Activated naive CD8-positive, alpha-beta T cell (primary cell): Measurements from ENCODE around the gene BMP7.

ENCODE experiments used
- H3K27ac Mint-ChIP-seq: one replicate; pipeline ENCODE4 v1.8.0; 2021; ENCODE audit warnings: mixed read lengths
- H3K27me3 Mint-ChIP-seq: one replicate; pipeline ENCODE4 v1.8.0; 2021; ENCODE audit warnings: mixed read lengths
- H3K36me3 Mint-ChIP-seq: one replicate; pipeline ENCODE4 v1.8.0; 2021; ENCODE audit warnings: mixed read lengths
- H3K4me1 Mint-ChIP-seq: one replicate; pipeline ENCODE4 v1.8.0; 2021; ENCODE audit warnings: low read depth, mixed read lengths
- H3K4me3 Mint-ChIP-seq: one replicate; pipeline ENCODE4 v1.8.0; 2021; ENCODE audit warnings: mild to moderate bottlenecking, mixed read lengths
- H3K9me3 Mint-ChIP-seq: one replicate; pipeline ENCODE4 v1.8.0; 2021; ENCODE audit warnings: low read depth, mixed read lengths

The BMP7 gene

DNA sequence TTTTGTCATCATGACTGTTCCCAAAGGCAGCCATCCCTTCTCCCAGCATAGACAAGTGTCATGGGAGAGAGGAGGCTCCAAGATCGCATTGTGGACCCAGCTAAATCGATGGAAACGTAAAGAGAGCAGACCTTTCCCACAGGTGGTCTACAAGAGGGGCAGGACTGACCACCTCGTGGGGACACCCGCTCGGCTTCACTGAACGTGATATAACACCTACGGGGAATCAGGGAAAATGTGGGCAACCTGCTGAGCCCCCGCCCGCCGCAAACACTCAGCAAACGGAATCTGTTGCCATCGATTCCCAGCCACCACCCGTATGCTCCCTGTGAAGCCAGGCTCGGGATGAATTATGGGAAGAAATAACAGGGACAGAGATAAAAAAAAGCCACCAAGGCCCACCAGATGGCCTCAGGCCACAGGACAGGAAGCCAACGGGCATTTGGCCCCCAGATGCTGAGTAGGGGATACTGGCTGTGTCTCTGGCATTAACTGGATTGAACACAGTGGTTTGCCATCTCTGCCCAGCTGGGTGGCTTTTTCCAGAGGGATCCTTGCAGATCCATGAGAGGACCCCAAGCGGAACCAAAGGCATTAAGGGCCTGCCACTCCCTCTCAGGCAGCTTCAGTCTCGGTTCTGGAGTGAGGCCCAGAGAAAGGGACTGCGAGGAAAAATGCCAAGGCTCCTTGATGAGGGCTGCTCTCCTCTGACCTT is 44.4 kb downstream of the BMP7 start:
- Mint-ChIP-seq H3K27me3 (no peaks in the 10 kb centered on the region), H3K27ac (no peak overlapping the region), H3K4me1 (no peaks in the 10 kb centered on the region)

GRCh38 chr20:57220337-57221145 is 45.9 kb downstream of the BMP7 start:
- Mint-ChIP-seq H3K27me3 (no peaks in the 10 kb centered on the region), H3K27ac (no peak overlapping the region), H3K36me3 (no peaks in the 10 kb centered on the region), H3K9me3 (no peaks in the 10 kb centered on the region), H3K4me1 (no peaks in the 10 kb centered on the region), H3K4me3 (no peak overlapping the region)

More for the DNA sequence above, 44.4 kb downstream of the BMP7 start:
- no peaks in the 10 kb centered on the region for H3K9me3 Mint-ChIP-seq
- H3K4me3 Mint-ChIP-seq: no peak overlapping the region
- no peaks in the 10 kb centered on the region for H3K36me3 Mint-ChIP-seq

DNA sequence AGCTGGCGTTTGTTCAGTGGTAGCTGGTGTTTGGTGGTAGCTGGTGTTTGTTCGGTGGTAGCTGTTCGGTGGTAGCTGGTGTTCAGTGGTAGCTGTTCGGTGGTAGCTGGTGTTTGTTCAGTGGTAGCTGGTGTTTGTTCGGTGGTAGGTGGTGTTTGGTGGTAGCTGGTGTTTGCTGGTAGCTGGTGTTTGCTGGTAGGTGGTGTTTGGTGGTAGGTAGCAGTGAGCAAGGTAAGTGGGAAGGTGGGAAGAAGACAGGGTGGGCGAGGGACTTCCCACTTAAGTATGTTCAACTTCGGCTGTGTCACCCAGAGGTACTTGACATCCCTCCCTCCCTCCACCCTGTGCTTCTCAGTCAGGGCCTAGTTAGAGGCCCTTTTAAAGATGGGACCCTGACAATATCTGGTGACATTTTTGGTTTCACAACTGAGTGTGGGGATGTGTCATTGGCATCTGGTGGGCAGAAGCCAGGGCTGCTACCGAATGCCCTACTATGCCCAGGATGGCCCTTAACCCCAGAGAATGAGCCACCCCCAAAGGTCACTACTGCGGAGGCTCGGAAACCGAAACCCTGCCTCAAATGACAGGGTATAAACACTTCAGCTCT is 47.3 kb downstream of the BMP7 start:
- no peaks in the 10 kb centered on the region for H3K36me3 Mint-ChIP-seq
- no peak overlapping the region for H3K27ac Mint-ChIP-seq
- H3K4me1 Mint-ChIP-seq: no peaks in the 10 kb centered on the region
- H3K27me3 Mint-ChIP-seq: no peaks in the 10 kb centered on the region
- no peaks in the 10 kb centered on the region for H3K9me3 Mint-ChIP-seq
- no peak overlapping the region for H3K4me3 Mint-ChIP-seq

- Mint-ChIP-seq H3K27me3 (no peaks in the 10 kb centered on the region), H3K36me3 (no peaks in the 10 kb centered on the region), H3K4me1 (no peaks in the 10 kb centered on the region), H3K27ac (no peak overlapping the region), H3K4me3 (no peak overlapping the region), H3K9me3 (no peaks in the 10 kb centered on the region)
These were observed 48.0 kb downstream of the BMP7 start for GRCh38 chr20:57218489-57218888.

DNA sequence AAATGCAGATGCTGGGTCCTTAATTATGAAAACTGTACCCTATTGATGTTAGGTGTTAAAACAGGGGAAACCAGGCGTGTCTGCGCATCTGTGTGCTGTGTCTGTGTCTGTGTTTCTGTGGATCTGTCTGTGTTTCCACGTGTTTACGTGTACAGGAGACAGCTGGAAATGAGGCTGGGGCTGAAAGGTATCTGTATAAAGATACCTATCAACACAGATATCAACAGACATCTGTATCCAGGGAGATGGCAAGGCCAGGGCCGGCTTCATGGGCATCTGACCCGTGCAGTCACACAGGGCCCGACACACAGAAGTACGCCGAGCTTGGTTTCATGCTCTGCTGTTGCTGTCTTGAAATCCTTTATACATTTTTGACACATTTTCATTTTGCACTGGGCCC is 48.6 kb downstream of the BMP7 start:
- H3K4me3 Mint-ChIP-seq: no peak overlapping the region
- no peaks in the 10 kb centered on the region for H3K9me3 Mint-ChIP-seq
- H3K4me1 Mint-ChIP-seq: no peaks in the 10 kb centered on the region
- no peak overlapping the region for H3K27ac Mint-ChIP-seq
- H3K27me3 Mint-ChIP-seq: no peaks in the 10 kb centered on the region
- no peaks in the 10 kb centered on the region for H3K36me3 Mint-ChIP-seq

- Mint-ChIP-seq H3K9me3 (no peaks in the 10 kb centered on the region), H3K27ac (no peak overlapping the region), H3K27me3 (peaks cover 4% of the 10 kb centered on the region), H3K36me3 (no peaks in the 10 kb centered on the region), H3K4me1 (no peaks in the 10 kb centered on the region), H3K4me3 (no peak overlapping the region)
These were observed 49.8 kb downstream of the BMP7 start for GRCh38 chr20:57216669-57217068.

- H3K4me1 Mint-ChIP-seq: no peaks in the 10 kb centered on the region
- H3K4me3 Mint-ChIP-seq: no peak overlapping the region
- H3K27me3 Mint-ChIP-seq: peaks cover 4% of the 10 kb centered on the region
- H3K27ac Mint-ChIP-seq: no peak overlapping the region
- H3K9me3 Mint-ChIP-seq: no peaks in the 10 kb centered on the region
- H3K36me3 Mint-ChIP-seq: no peaks in the 10 kb centered on the region
These were observed 50.5 kb downstream of the BMP7 start for GRCh38 chr20:57215826-57216471.

DNA sequence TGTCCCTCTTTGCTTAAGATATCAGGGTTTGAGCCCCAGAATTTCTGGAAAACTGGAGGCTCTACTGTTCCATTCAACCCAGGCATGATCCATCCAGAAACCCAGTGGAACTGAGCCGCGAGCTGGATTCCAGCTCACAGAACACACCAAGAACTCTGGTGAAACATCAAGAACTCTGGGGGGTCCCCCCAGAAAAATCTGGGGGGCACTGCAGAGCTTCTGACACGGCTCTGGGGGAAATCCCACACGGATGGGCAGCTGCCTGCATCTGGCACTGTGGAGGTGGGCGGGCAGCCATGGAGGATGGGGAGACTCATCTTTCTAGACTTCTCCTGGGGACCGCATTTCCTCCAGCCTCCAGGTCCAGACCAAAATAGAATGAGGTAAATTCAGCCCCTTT is 51.0 kb downstream of the BMP7 start:
- Mint-ChIP-seq H3K36me3 (no peaks in the 10 kb centered on the region), H3K4me1 (no peaks in the 10 kb centered on the region), H3K4me3 (no peak overlapping the region), H3K27me3 (peaks cover 4% of the 10 kb centered on the region), H3K27ac (no peak overlapping the region), H3K9me3 (no peaks in the 10 kb centered on the region)

- Mint-ChIP-seq H3K27ac (no peak overlapping the region), H3K36me3 (no peaks in the 10 kb centered on the region), H3K9me3 (no peaks in the 10 kb centered on the region), H3K27me3 (peaks cover 4% of the 10 kb centered on the region), H3K4me3 (no peak overlapping the region), H3K4me1 (no peaks in the 10 kb centered on the region)
These were observed 51.5 kb downstream of the BMP7 start for GRCh38 chr20:57214948-57215347.

GRCh38 chr20:57214427-57214826 is 52.0 kb downstream of the BMP7 start:
- no peaks in the 10 kb centered on the region for H3K4me1 Mint-ChIP-seq
- no peaks in the 10 kb centered on the region for H3K36me3 Mint-ChIP-seq
- H3K9me3 Mint-ChIP-seq: no peaks in the 10 kb centered on the region
- H3K27ac Mint-ChIP-seq: no peak overlapping the region
- H3K27me3 Mint-ChIP-seq: peaks cover 4% of the 10 kb centered on the region
- no peak overlapping the region for H3K4me3 Mint-ChIP-seq

DNA sequence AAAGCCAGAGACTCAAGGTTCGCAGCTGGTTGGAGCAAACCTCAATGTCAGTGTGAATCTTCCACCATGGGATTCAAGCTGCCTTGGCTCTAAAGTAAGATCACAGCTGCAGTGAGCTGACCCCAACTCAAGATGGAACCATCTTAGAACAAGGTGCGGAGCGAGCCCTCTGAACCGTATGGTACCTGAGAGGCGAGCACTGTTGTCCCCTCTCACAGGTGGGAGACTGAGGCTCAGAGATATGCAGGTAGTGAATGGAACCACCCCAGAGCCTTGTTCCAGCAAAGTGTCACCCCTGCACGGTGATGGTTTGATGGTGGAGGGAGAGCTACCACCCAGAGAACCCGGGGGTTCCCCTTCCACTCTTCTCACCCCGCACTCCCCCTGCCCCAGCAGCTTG is 52.5 kb downstream of the BMP7 start:
- no peaks in the 10 kb centered on the region for H3K9me3 Mint-ChIP-seq
- no peaks in the 10 kb centered on the region for H3K36me3 Mint-ChIP-seq
- H3K4me1 Mint-ChIP-seq: no peaks in the 10 kb centered on the region
- H3K27ac Mint-ChIP-seq: no peak overlapping the region
- H3K27me3 Mint-ChIP-seq: peaks cover 4% of the 10 kb centered on the region
- no peak overlapping the region for H3K4me3 Mint-ChIP-seq

DNA sequence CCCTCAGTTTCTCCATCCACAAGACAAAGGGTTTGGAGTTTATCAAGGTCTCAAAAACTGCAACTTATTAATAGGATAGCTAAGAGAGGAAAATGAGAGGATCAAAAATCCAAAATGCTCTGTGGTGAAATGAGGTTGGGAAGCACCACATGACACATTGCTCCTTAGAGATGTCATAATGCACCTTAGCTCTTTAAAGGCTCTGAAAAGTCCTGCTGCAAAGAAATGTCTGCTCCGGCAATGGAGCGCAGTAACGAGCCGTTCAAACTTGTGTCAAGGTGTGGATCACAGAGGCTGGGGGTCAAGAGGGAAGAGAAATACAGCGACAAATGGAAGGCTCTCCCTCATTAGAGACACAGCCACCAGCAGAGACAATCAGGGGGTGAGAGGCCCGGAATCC is 53.1 kb downstream of the BMP7 start:
- Mint-ChIP-seq H3K27me3 (peaks cover 7% of the 10 kb centered on the region), H3K9me3 (no peaks in the 10 kb centered on the region), H3K36me3 (no peaks in the 10 kb centered on the region), H3K4me3 (no peak overlapping the region), H3K4me1 (no peaks in the 10 kb centered on the region), H3K27ac (no peak overlapping the region)

DNA sequence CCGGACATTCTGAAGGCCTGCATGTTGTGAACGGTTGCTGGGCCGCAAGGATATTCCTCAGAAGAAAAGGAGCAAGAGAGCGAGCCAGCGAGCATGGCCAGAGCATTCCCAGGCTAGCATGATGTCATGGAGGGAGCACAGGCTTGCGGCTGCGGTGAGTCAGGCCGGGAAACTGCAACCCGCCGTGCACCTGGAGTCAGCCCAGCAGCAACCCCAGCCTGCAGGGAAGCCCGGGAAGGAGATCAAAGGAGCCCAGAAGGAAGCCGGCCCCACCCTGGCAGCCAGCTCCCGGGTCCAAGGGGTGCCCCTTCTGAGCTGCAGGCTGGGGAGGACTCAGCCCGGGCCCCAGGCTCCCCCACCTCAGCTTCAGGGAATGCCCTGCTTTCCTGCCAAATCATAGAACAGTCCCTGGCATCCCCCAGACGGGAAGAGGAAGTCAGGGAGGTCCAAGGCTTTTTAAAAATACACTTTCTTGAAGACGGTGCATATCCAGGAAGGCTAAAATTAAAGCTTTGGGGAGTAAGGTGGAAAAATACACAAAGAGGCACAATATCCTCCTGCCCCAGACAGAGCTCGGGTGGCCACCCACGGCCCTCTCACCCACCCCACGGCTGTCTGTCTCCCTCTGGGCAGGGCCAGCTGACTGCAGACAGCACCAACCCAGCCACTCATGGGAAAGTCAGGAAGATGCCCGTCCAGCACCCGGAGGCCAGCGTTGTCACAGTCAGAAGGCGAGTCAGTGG is 53.7 kb downstream of the BMP7 start:
- no peaks in the 10 kb centered on the region for H3K4me1 Mint-ChIP-seq
- no peaks in the 10 kb centered on the region for H3K9me3 Mint-ChIP-seq
- no peaks in the 10 kb centered on the region for H3K36me3 Mint-ChIP-seq
- no peak overlapping the region for H3K27ac Mint-ChIP-seq
- peaks cover 7% of the 10 kb centered on the region for H3K27me3 Mint-ChIP-seq
- no peak overlapping the region for H3K4me3 Mint-ChIP-seq

GRCh38 chr20:57211908-57212533 is 54.4 kb downstream of the BMP7 start:
- Mint-ChIP-seq H3K4me1 (no peaks in the 10 kb centered on the region), H3K4me3 (no peak overlapping the region), H3K36me3 (no peaks in the 10 kb centered on the region), H3K27ac (no peak overlapping the region), H3K27me3 (peaks cover 7% of the 10 kb centered on the region), H3K9me3 (no peaks in the 10 kb centered on the region)
